ENCODE measurements around the gene RHBDL3.

The RHBDL3 gene

GRCh38 chr17:32264140-32264799, 1.4 kb upstream of the RHBDL3 start:
- FAIRE-seq = no peak
- no peak for DNase-seq (ENCODE audit: insufficient read length, low spot score)
- TF ChIP-seq POLR2A (IDR thresholded peaks at IDR 0.05; ENCODE audit: low read depth, low read length) (no peak), POU2F2 (IDR thresholded peaks at IDR 0.05; ENCODE audit: low read depth, low read length) (no peak), SPI1 (IDR thresholded peaks at IDR 0.05; ENCODE audit: low read depth, low read length) (no peak), POLR2AphosphoS5 (IDR thresholded peaks at IDR 0.05; ENCODE audit: low read depth, low read length) (no peak), TAF1 (IDR thresholded peaks at IDR 0.05; ENCODE audit: low read depth, low read length) (no peak), PAX5 (IDR thresholded peaks at IDR 0.05; ENCODE audit: insufficient read depth, low read length, severe bottlenecking) (no peak)

GRCh38 chr17:32264823-32265191, 825 bp upstream of the RHBDL3 start:
- DNase-seq (ENCODE audit: insufficient read length, low spot score) (no peak), FAIRE-seq (peak; percentile 52)
- TF ChIP-seq POLR2AphosphoS5 (IDR thresholded peaks at IDR 0.05; ENCODE audit: low read depth, low read length) = no peak

- FAIRE-seq (no peak), DNase-seq (ENCODE audit: insufficient read length, low spot score) (no peak)
- TF ChIP-seq TAF1 (IDR thresholded peaks at IDR 0.05; ENCODE audit: low read depth, low read length) = no peak
- TF ChIP-seq POLR2AphosphoS5 (IDR thresholded peaks at IDR 0.05; ENCODE audit: low read depth, low read length) = no peak
- no peak for TF ChIP-seq SPI1 (IDR thresholded peaks at IDR 0.05; ENCODE audit: low read depth, low read length)
- TF ChIP-seq POLR2A (IDR thresholded peaks at IDR 0.05; ENCODE audit: low read depth, low read length) = no peak
- TF ChIP-seq PAX5 (IDR thresholded peaks at IDR 0.05; ENCODE audit: insufficient read depth, low read length, severe bottlenecking) = no peak
- no peak for TF ChIP-seq POU2F2 (IDR thresholded peaks at IDR 0.05; ENCODE audit: low read depth, low read length)
Measured at GRCh38 chr17:32266051-32266388, 388 bp downstream of the RHBDL3 start.

GRCh38 chr17:32266389-32267301, 1.0 kb downstream of the RHBDL3 start:
- FAIRE-seq = peak; percentile 40
- TF ChIP-seq POLR2AphosphoS5 (IDR thresholded peaks at IDR 0.05; ENCODE audit: low read depth, low read length) (no peak), SPI1 (IDR thresholded peaks at IDR 0.05; ENCODE audit: low read depth, low read length) (peak; percentile 79), POLR2A (IDR thresholded peaks at IDR 0.05; ENCODE audit: low read depth, low read length) (no peak), TAF1 (IDR thresholded peaks at IDR 0.05; ENCODE audit: low read depth, low read length) (no peak), POU2F2 (IDR thresholded peaks at IDR 0.05; ENCODE audit: low read depth, low read length) (no peak), PAX5 (IDR thresholded peaks at IDR 0.05; ENCODE audit: insufficient read depth, low read length, severe bottlenecking) (no peak)
- no peak for DNase-seq (ENCODE audit: insufficient read length, low spot score)

- no peak for TF ChIP-seq POLR2AphosphoS5 (IDR thresholded peaks at IDR 0.05; ENCODE audit: low read depth, low read length)
- DNase-seq (ENCODE audit: insufficient read length, low spot score) (no peak), FAIRE-seq (no peak)
Measured at GRCh38 chr17:32267690-32268205, 2.1 kb downstream of the RHBDL3 start.

- no peak for DNase-seq (ENCODE audit: insufficient read length, low spot score)
- no peak for FAIRE-seq
Measured at GRCh38 chr17:32268734-32269288, 3.2 kb downstream of the RHBDL3 start.

GRCh38 chr17:32269377-32269776, 3.7 kb downstream of the RHBDL3 start:
- DNase-seq (ENCODE audit: insufficient read length, low spot score) = no peak
- no peak for FAIRE-seq
- TF ChIP-seq SPI1 (IDR thresholded peaks at IDR 0.05; ENCODE audit: low read depth, low read length) (no peak), POLR2AphosphoS5 (IDR thresholded peaks at IDR 0.05; ENCODE audit: low read depth, low read length) (no peak), POLR2A (IDR thresholded peaks at IDR 0.05; ENCODE audit: low read depth, low read length) (no peak), PAX5 (IDR thresholded peaks at IDR 0.05; ENCODE audit: insufficient read depth, low read length, severe bottlenecking) (no peak), TAF1 (IDR thresholded peaks at IDR 0.05; ENCODE audit: low read depth, low read length) (no peak), POU2F2 (IDR thresholded peaks at IDR 0.05; ENCODE audit: low read depth, low read length) (no peak)

More at GRCh38 chr17:32268734-32269288, 3.2 kb downstream of the RHBDL3 start:
- no peak for TF ChIP-seq SPI1 (IDR thresholded peaks at IDR 0.05; ENCODE audit: low read depth, low read length)
- no peak for TF ChIP-seq POLR2AphosphoS5 (IDR thresholded peaks at IDR 0.05; ENCODE audit: low read depth, low read length)
- no peak for TF ChIP-seq POLR2A (IDR thresholded peaks at IDR 0.05; ENCODE audit: low read depth, low read length)
- TF ChIP-seq POU2F2 (IDR thresholded peaks at IDR 0.05; ENCODE audit: low read depth, low read length) = no peak
- no peak for TF ChIP-seq TAF1 (IDR thresholded peaks at IDR 0.05; ENCODE audit: low read depth, low read length)
- TF ChIP-seq PAX5 (IDR thresholded peaks at IDR 0.05; ENCODE audit: insufficient read depth, low read length, severe bottlenecking) = no peak

GRCh38 chr17:32271844-32272243, 6.2 kb downstream of the RHBDL3 start:
- FAIRE-seq (no peak), DNase-seq (ENCODE audit: insufficient read length, low spot score) (no peak)
- TF ChIP-seq TAF1 (IDR thresholded peaks at IDR 0.05; ENCODE audit: low read depth, low read length) (no peak), POLR2A (IDR thresholded peaks at IDR 0.05; ENCODE audit: low read depth, low read length) (no peak), POLR2AphosphoS5 (IDR thresholded peaks at IDR 0.05; ENCODE audit: low read depth, low read length) (no peak)

- no peak for FAIRE-seq
- TF ChIP-seq SPI1 (IDR thresholded peaks at IDR 0.05; ENCODE audit: low read depth, low read length) = no peak
- TF ChIP-seq POU2F2 (IDR thresholded peaks at IDR 0.05; ENCODE audit: low read depth, low read length) = no peak
- no peak for TF ChIP-seq POLR2A (IDR thresholded peaks at IDR 0.05; ENCODE audit: low read depth, low read length)
- TF ChIP-seq PAX5 (IDR thresholded peaks at IDR 0.05; ENCODE audit: insufficient read depth, low read length, severe bottlenecking) = no peak
- TF ChIP-seq TAF1 (IDR thresholded peaks at IDR 0.05; ENCODE audit: low read depth, low read length) = no peak
- no peak for TF ChIP-seq POLR2AphosphoS5 (IDR thresholded peaks at IDR 0.05; ENCODE audit: low read depth, low read length)
- no peak for DNase-seq (ENCODE audit: insufficient read length, low spot score)
Measured at GRCh38 chr17:32274101-32274500, 8.5 kb downstream of the RHBDL3 start.
